Endothelial cell of umbilical vein (primary cell): ENCODE results near the gene MOB1A. TPM values are rescaled to one million over a fixed set of nuclear protein-coding genes. Genes with fewer than 3 reads are reported as not detected.

ENCODE experiments used
- BruUV-seq: library from RNA; stranded (reverse); fragments of 400-500 nt; replicated peaks from 2 replicates; lab custom pipeline; 2021; lab: Mats Ljungman, UMichigan
- CTCF ChIA-PET: fragments of 300-600, 350-600 bp; sonication (Branson Sonifier 250); formaldehyde crosslinking; loops from one replicate; lab custom pipeline; 2021; ENCODE audit warnings: antibody characterized with exemption, inconsistent platforms; lab: Charles Lee
- POLR2A ChIA-PET: fragments of 300-600, 350-600 bp; sonication (Branson Sonifier 250); formaldehyde crosslinking; loops from one replicate; lab custom pipeline; 2021; ENCODE audit warnings: antibody characterized with exemption, inconsistent platforms; lab: Charles Lee
- DNase-seq: peaks from one replicate; pipeline ENCODE4 v3.0.0-alpha.2; 2011; ENCODE audit warnings: low read depth, low spot score
- FAIRE-seq: peaks from 2 replicates; lab custom pipeline; 2011; peaks lifted over from hg19 to GRCh38; lab: Jason Lieb, UNC
- H2AFZ ChIP-seq: 2 replicates; pipeline ENCODE4 v1.6.0; 2012; ENCODE audit warnings: low read depth, low read length, control low read depth, inconsistent platforms
- H3K27ac ChIP-seq: 2 replicates; pipeline ENCODE4 v1.5.1; 2011; ENCODE audit warnings: low read depth, mild to moderate bottlenecking, control low read depth, low read length, moderate library complexity; ENCODE audit not compliant: insufficient read depth
- H3K27me3 ChIP-seq, 2 experiments: 2 replicates each; pipeline versions ENCODE4 v1.6.0 to v1.6.1; 2011; ENCODE audit warnings: low read length in 2 of 2, mixed read lengths in 1 of 2; ENCODE audit not compliant: control insufficient read depth in 2 of 2, insufficient read depth in 2 of 2
- H3K36me3 ChIP-seq, 2 experiments: 2 replicates in 1 of 2; 3 replicates in 1 of 2; pipeline ENCODE4 v1.5.1; 2011; ENCODE audit warnings: low read length in 2 of 2, mild to moderate bottlenecking in 1 of 2, moderate library complexity in 1 of 2; ENCODE audit not compliant: control insufficient read depth in 2 of 2, insufficient read depth in 2 of 2; ENCODE audit errors: extremely low read depth in 1 of 2
- H3K4me1 ChIP-seq: 3 replicates; pipeline ENCODE4 v1.5.1; 2011; ENCODE audit warnings: mild to moderate bottlenecking, low read length; ENCODE audit not compliant: control insufficient read depth, insufficient read depth; ENCODE audit errors: extremely low read depth
- H3K4me2 ChIP-seq: 2 replicates; pipeline ENCODE4 v1.6.1; 2011; ENCODE audit warnings: low read length, control low read depth, mixed read lengths; ENCODE audit not compliant: insufficient read depth
- H3K4me3 ChIP-seq, 3 experiments: fragments of 200-600 bp in 1 of 3; sonication (generic), shearing (Covaris generic) in 1 of 3; replicated peaks in 1 of 3; 2 replicates each; pipeline ENCODE4 v1.5.1; 2011 to 2016; ENCODE audit warnings: control low read depth in 3 of 3, low read length in 3 of 3, mild to moderate bottlenecking in 2 of 3, inconsistent platforms in 1 of 3, low read depth in 1 of 3, moderate library complexity in 1 of 3; ENCODE audit not compliant: insufficient read depth in 1 of 3
- H3K79me2 ChIP-seq: 2 replicates; pipeline ENCODE4 v1.6.0; 2012; ENCODE audit warnings: low read length, inconsistent platforms; ENCODE audit not compliant: control insufficient read depth, insufficient read depth
- H3K9ac ChIP-seq: replicated peaks from 2 replicates; pipeline ENCODE3; 2011; ENCODE audit warnings: low read length, control low read depth; ENCODE audit not compliant: insufficient read depth; ENCODE audit errors: extremely low read depth
- H3K9me1 ChIP-seq: replicated peaks from 3 replicates; pipeline ENCODE4 v1.6.0; 2011; ENCODE audit warnings: mild to moderate bottlenecking, low read length; ENCODE audit not compliant: control insufficient read depth, insufficient read depth; ENCODE audit errors: extremely low read depth
- H3K9me3 ChIP-seq: replicated peaks from 2 replicates; pipeline ENCODE4 v1.5.1; 2012; ENCODE audit warnings: low read length, inconsistent platforms; ENCODE audit not compliant: control insufficient read depth, insufficient read depth
- H4K20me1 ChIP-seq: replicated peaks from 2 replicates; pipeline ENCODE3; 2011; ENCODE audit warnings: mild to moderate bottlenecking, low read length; ENCODE audit not compliant: control insufficient read depth, insufficient read depth; ENCODE audit errors: extremely low read depth
- EZH2 ChIP-seq: IDR thresholded peaks from 2 replicates; pipeline ENCODE4 v1.6.1; 2012; ENCODE audit warnings: borderline replicate concordance, low read depth, mild to moderate bottlenecking, moderate library complexity, low read length, inconsistent platforms; ENCODE audit not compliant: severe bottlenecking
- FOS ChIP-seq: IDR thresholded peaks from 2 replicates; pipeline ENCODE4 v1.6.1; 2011; ENCODE audit warnings: mild to moderate bottlenecking, low read length, moderate library complexity, borderline replicate concordance; ENCODE audit not compliant: insufficient read depth
- GATA2 ChIP-seq: IDR thresholded peaks from 2 replicates; pipeline ENCODE4 v1.7.0; 2011; ENCODE audit warnings: low read depth, mild to moderate bottlenecking, moderate library complexity, mixed read lengths, low read length; ENCODE audit not compliant: insufficient read length, insufficient read depth
- JUN ChIP-seq: IDR thresholded peaks from 2 replicates; pipeline ENCODE4 v1.6.1; 2011; ENCODE audit warnings: borderline replicate concordance, low read depth; ENCODE audit not compliant: insufficient read length, insufficient read depth
- MYC ChIP-seq: IDR thresholded peaks from one replicate; pipeline ENCODE4 v1.6.1; 2011; ENCODE audit warnings: mild to moderate bottlenecking, low read depth, low read length
- POLR2A ChIP-seq: IDR thresholded peaks from 2 replicates; pipeline ENCODE4 v1.6.1; 2012; ENCODE audit warnings: low read depth, mild to moderate bottlenecking, control low read depth, low read length
- POLR2AphosphoS5 ChIP-seq: IDR thresholded peaks from 2 replicates; pipeline ENCODE4 v1.6.1; 2012; ENCODE audit warnings: low read depth, mild to moderate bottlenecking, control low read depth, low read length, moderate library complexity; ENCODE audit not compliant: insufficient read depth
- dilution Hi-C: fragments of 300-500 bp; cut with MboI; formaldehyde crosslinking; loops from one replicate; pipeline ENCODE4 v1.15.0; 2019; ENCODE audit warnings: low sequenced_read_pairs; ENCODE audit not compliant: extremely low pct_ligation_motif_present
- intact Hi-C: fragments of 100-400 bp; cut with micrococcal nuclease; formaldehyde crosslinking; loops from one replicate; pipeline ENCODE4 v1.10.0; 2022
- polyA plus RNA-seq, 4 experiments: library from polyadenylated mRNA; depleted of rRNA in 3 of 4; stranded (reverse) in 3 of 4; unstranded in 1 of 4; fragments of >200 nt; gene quantifications; 2 replicates each; pipeline versions ENCODE4 v1.2.1 to v1.2.3, GENCODE V29; 2011 to 2012; ENCODE audit warnings: missing spikeins in 1 of 4
- total RNA-seq: library from RNA; stranded (reverse); gene quantifications from 2 replicates; pipeline ENCODE4 v1.2.3, GENCODE V29; 2021
- TF ChIP-seq, protein P1 (sequence below): IDR thresholded peaks from 2 replicates; pipeline ENCODE4 v1.6.1; 2011; ENCODE audit not compliant: insufficient read depth, insufficient read length
- TF ChIP-seq, protein P2 (sequence below), 2 donors: IDR thresholded peaks; 1 replicate in 1 of 2; 2 replicates in 1 of 2; pipeline ENCODE4 v1.5.1; 2011; ENCODE audit warnings: low read length in 2 of 2, mild to moderate bottlenecking in 2 of 2, moderate library complexity in 2 of 2, control low read depth in 1 of 2, inconsistent platforms in 1 of 2, low read depth in 1 of 2; ENCODE audit not compliant: insufficient read depth in 1 of 2; ENCODE audit errors: extremely low read depth in 1 of 2

The MOB1A gene
- total and polyA plus RNA-seq, 2 donors (not counting 3 experiments of a cell fraction or from before 2014, with no cell fraction given) = 25.3 to 112 TPM

DNA sequence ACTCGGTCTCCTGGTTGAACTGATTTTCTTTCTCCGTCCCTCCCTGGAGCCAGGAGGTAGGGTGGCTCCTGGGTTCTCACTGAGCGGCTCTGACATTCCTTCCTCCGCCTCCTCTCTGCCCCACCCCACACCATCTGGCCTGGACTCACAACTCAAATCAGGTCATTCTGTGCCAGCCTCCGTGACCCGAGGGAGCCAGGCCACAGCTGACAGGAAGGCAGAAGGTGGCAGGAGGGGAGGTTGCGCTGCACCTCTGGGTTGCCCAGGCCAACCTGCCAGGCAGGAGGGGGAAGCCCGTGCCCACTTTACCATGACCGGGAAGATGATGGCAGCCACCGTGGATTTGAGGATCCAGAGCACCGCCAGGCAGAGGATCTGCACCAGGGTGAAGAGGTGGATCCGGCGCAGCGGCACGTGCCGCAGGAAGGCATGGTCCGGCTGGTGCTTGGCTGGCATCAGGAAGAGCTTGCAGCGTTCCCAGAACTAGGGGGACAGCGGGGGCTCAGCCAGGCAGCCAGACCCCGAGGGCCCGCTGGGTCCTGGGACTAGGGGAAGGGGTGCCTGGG, 48.1 kb upstream of the MOB1A start:
- H3K4me1 ChIP-seq = no peaks in the 10 kb centered on the region
- ChIA-PET CTCF (no interaction called here), POLR2A (no interaction called here)
- intact Hi-C loops = no loop called here
- BruUV-seq = no TSS peak
- no peak for TF ChIP-seq POLR2AphosphoS5
- TF ChIP-seq, protein P1, sequence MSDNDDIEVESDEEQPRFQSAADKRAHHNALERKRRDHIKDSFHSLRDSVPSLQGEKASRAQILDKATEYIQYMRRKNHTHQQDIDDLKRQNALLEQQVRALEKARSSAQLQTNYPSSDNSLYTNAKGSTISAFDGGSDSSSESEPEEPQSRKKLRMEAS = no peak
- no peak for TF ChIP-seq POLR2A
- TF ChIP-seq, protein P2, sequence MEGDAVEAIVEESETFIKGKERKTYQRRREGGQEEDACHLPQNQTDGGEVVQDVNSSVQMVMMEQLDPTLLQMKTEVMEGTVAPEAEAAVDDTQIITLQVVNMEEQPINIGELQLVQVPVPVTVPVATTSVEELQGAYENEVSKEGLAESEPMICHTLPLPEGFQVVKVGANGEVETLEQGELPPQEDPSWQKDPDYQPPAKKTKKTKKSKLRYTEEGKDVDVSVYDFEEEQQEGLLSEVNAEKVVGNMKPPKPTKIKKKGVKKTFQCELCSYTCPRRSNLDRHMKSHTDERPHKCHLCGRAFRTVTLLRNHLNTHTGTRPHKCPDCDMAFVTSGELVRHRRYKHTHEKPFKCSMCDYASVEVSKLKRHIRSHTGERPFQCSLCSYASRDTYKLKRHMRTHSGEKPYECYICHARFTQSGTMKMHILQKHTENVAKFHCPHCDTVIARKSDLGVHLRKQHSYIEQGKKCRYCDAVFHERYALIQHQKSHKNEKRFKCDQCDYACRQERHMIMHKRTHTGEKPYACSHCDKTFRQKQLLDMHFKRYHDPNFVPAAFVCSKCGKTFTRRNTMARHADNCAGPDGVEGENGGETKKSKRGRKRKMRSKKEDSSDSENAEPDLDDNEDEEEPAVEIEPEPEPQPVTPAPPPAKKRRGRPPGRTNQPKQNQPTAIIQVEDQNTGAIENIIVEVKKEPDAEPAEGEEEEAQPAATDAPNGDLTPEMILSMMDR (IDR thresholded peaks at IDR 0.05; ENCODE audit: extremely low read depth in 1 of 2, insufficient read depth in 1 of 2, low read depth in 1 of 2, low read length in 2 of 2) = no peak
- TF ChIP-seq JUN = no peak
- no peak for TF ChIP-seq GATA2
- no peak for TF ChIP-seq EZH2
- TF ChIP-seq FOS = no peak
- no peak for TF ChIP-seq MYC
- FAIRE-seq (no peak), DNase-seq (no peak)
- no peak overlapping the region for H3K9ac ChIP-seq
- H4K20me1 ChIP-seq = no peaks in the 10 kb centered on the region
- H3K79me2 ChIP-seq = no peaks in the 10 kb centered on the region
- H3K9me1 ChIP-seq = no peaks in the 10 kb centered on the region
- no peak overlapping the region for H3K4me2 ChIP-seq
- no peaks in the 10 kb centered on the region for H3K36me3 ChIP-seq
- dilution Hi-C loops = no loop called here
- no peak overlapping the region for H3K4me3 ChIP-seq
- no peak overlapping the region for H2AFZ ChIP-seq
- no peaks in the 10 kb centered on the region for H3K9me3 ChIP-seq
- peaks cover 0 to 1% of the 10 kb centered on the region in 2 experiments for H3K27me3 ChIP-seq
- no peak overlapping the region for H3K27ac ChIP-seq
